GM12878 (cell line): ENCODE measurements around the gene BATF3. TPM values are rescaled to one million over a fixed set of nuclear protein-coding genes. Genes with fewer than 3 reads are reported as not detected.

Experiments
- ATAC-seq: fragments of 200-7000 bp; cut with Tn5 transposase; 3 replicates; pipeline ENCODE4 v1.9.1; 2020; ENCODE audit warnings: mild to moderate bottlenecking, moderate library complexity
- BruUV-seq: library from RNA; stranded (reverse); fragments of 400-500 nt; replicated peaks from 2 replicates; lab custom pipeline; 2021; lab: Mats Ljungman, UMichigan
- CTCF ChIA-PET: fragments of 300-600 bp; sonication (Branson Sonifier 250); formaldehyde crosslinking; extraction: SDS; loops from one replicate; lab custom pipeline; 2021; ENCODE audit warnings: inconsistent platforms; lab: Yijun Ruan, JAX
- POLR2A ChIA-PET: fragments of 350-600 bp; formaldehyde crosslinking; extraction: SDS; loops from one replicate; lab custom pipeline; 2021; ENCODE audit warnings: inconsistent platforms; lab: Charles Lee
- RAD21 ChIA-PET: fragments of 300-600 bp; sonication (Branson Sonifier 250); formaldehyde crosslinking; loops from one replicate; lab custom pipeline; 2023; ENCODE audit warnings: antibody characterized with exemption; ENCODE audit not compliant: unreplicated experiment; lab: Charles Lee
- SMC1A ChIA-PET: fragments of 300-600 bp; sonication (Branson Sonifier 250); formaldehyde crosslinking; loops from one replicate; lab custom pipeline; 2023; ENCODE audit not compliant: unreplicated experiment, uncharacterized antibody; lab: Charles Lee
- DNase-seq: peaks from one replicate; pipeline ENCODE4 v3.0.0-alpha.2; 2011; ENCODE audit warnings: low read depth, low spot score
- FAIRE-seq: peaks from 3 replicates; lab custom pipeline; 2011; peaks lifted over from hg19 to GRCh38; lab: Jason Lieb, UNC
- H2AFZ ChIP-seq: 2 replicates; pipeline ENCODE4 v1.6.0; 2011; ENCODE audit warnings: low read depth, low read length, control low read depth; ENCODE audit not compliant: control insufficient read depth
- H3K27ac ChIP-seq: 2 replicates; pipeline ENCODE4 v1.5.1; 2011; ENCODE audit warnings: control low read depth; ENCODE audit not compliant: control insufficient read depth, insufficient read depth
- H3K27me3 ChIP-seq, 2 experiments: replicated peaks in 1 of 2; 2 replicates each; pipeline versions ENCODE4 v1.6.0 to v1.6.1; 2011; ENCODE audit warnings: low read length in 1 of 2; ENCODE audit not compliant: control insufficient read depth in 2 of 2, insufficient read depth in 2 of 2
- H3K36me3 ChIP-seq, 2 experiments: 2 replicates each; pipeline ENCODE4 v1.5.1; 2011; ENCODE audit warnings: low read length in 1 of 2; ENCODE audit not compliant: control insufficient read depth in 2 of 2, insufficient read depth in 2 of 2
- H3K4me1 ChIP-seq: 2 replicates; pipeline ENCODE4 v1.6.1; 2011; ENCODE audit warnings: mild to moderate bottlenecking, low read length, moderate library complexity, mixed read lengths; ENCODE audit not compliant: control insufficient read depth, insufficient read depth
- H3K4me2 ChIP-seq: 2 replicates; pipeline ENCODE4 v1.6.0; 2011; ENCODE audit warnings: control low read depth; ENCODE audit not compliant: control insufficient read depth, insufficient read depth
- H3K4me3 ChIP-seq: fragments of 200-600 bp; sonication (generic); 2 replicates; pipeline ENCODE4 v1.5.1; 2016
- H3K79me2 ChIP-seq: 2 replicates; pipeline ENCODE4 v1.6.0; 2011; ENCODE audit warnings: low read length; ENCODE audit not compliant: control insufficient read depth, insufficient read depth
- H3K9ac ChIP-seq: 2 replicates; pipeline ENCODE4 v1.8.0; 2011; ENCODE audit warnings: low read length, control low read depth, mixed read lengths; ENCODE audit not compliant: control insufficient read depth, insufficient read depth
- H3K9me3 ChIP-seq: replicated peaks from 3 replicates; pipeline ENCODE4 v1.5.1; 2011; ENCODE audit warnings: mild to moderate bottlenecking, low read length; ENCODE audit not compliant: control insufficient read depth, insufficient read depth
- H4K20me1 ChIP-seq: 2 replicates; pipeline ENCODE4 v1.6.0; 2011; ENCODE audit not compliant: control insufficient read depth, insufficient read depth
- HSF1 ChIP-seq: fragments of 150-350 bp; IDR thresholded peaks from 2 replicates; pipeline ENCODE4 v1.6.1; 2014; ENCODE audit warnings: mild to moderate bottlenecking, low read depth, low read length
- IKZF2 ChIP-seq, 2 experiments: fragments of 450-650 bp; IDR thresholded peaks; 2 replicates each; pipeline ENCODE4 v1.6.1; 2017; ENCODE audit warnings: mild to moderate bottlenecking in 2 of 2, moderate library complexity in 2 of 2
- RUNX3 ChIP-seq: IDR thresholded peaks from 2 replicates; pipeline ENCODE4 v1.6.1; 2012; ENCODE audit warnings: low read length, inconsistent platforms
- SUZ12 ChIP-seq: fragments of 200-600 bp; sonication (generic); IDR thresholded peaks from one replicate; pipeline ENCODE4 v1.6.1; 2018; ENCODE audit warnings: antibody characterized with exemption, mild to moderate bottlenecking; ENCODE audit not compliant: unreplicated experiment
- WGBS: methylation state at CpG from one replicate; pipeline ENCODE4 v1.1.6; 2016; ENCODE audit warnings: low lambda C conversion rate; ENCODE audit not compliant: insufficient replicate concordance, insufficient coverage; ENCODE audit errors: missing lambda C conversion rate; 5-methylcytosine and 5-hydroxymethylcytosine counted together
- in situ Hi-C: fragments of 300-500 bp; cut with MboI; formaldehyde crosslinking; loops from 9 replicates; pipeline ENCODE4 v1.14.3; 2018; ENCODE audit warnings: mixed read lengths
- intact Hi-C: fragments of 100-400 bp; cut with micrococcal nuclease; formaldehyde crosslinking; loops from one replicate; pipeline ENCODE4 v1.14.2; 2022; ENCODE audit not compliant: unreplicated experiment
- polyA plus RNA-seq, 11 experiments: library from polyadenylated mRNA; depleted of rRNA in 4 of 11; unstranded in 6 of 11; stranded (reverse) in 5 of 11; fragments of >200 nt; fragmentation: Nextera tagmentation in 4 of 11; fragmentation: Illumina TruSeq in 1 of 11; extraction: Ambion mirVana in 4 of 11; extraction: Trizol in 1 of 11; gene quantifications; 1 replicate in 1 of 11; 2 replicates in 10 of 11; pipeline versions ENCODE4 v1.2.1 to v1.2.3, GENCODE V29; 2011 to 2016; ENCODE audit warnings: inconsistent platforms in 2 of 11, missing spikeins in 2 of 11, low read depth in 1 of 11
- total RNA-seq, 4 experiments: library from RNA; depleted of rRNA in 3 of 4; stranded (reverse); fragments of >200 nt in 3 of 4; fragmentation: Illumina TruSeq in 1 of 4; extraction: Trizol in 1 of 4; gene quantifications; 2 replicates each; pipeline versions ENCODE4 v1.2.1 to v1.2.3, GENCODE V29; 2013 to 2021

The BATF3 gene
- total and polyA plus RNA-seq, 10 of the 15 experiments (the other 5 are each of a cell fraction or from before 2014, with no cell fraction given): 11.1 to 56.8 (median 30.8) TPM

GRCh38 chr1:212656730-212657129, 42.9 kb downstream of the BATF3 start:
- DNase-seq: no peak
- ChIA-PET POLR2A (no interaction called here), RAD21 (no interaction called here), CTCF (interaction anchor here (0.5 to 1.4 kb wide), 3 partner anchors 8 to 176 kb away, joined by 3 to 4 read pairs (median 3); no protein-coding TSS in a partner anchor), SMC1A (no interaction called here)
- Histone ChIP-seq H3K4me3 (no peak overlapping the region), H3K4me2 (no peak overlapping the region), H3K79me2 (no peaks in the 10 kb centered on the region), H3K27me3 (no peaks in the 10 kb centered on the region), H3K4me1 (peaks cover 10% of the 10 kb centered on the region), H4K20me1 (no peaks in the 10 kb centered on the region), H3K9ac (no peak overlapping the region), H3K27ac (no peak overlapping the region), H2AFZ (no peak overlapping the region), H3K9me3 (no peaks in the 10 kb centered on the region; the same call in 2 of the 3 replicates), H3K36me3 (no peaks in the 10 kb centered on the region)
- 11% methylated on average over 5 of the region's 5 CpGs for WGBS
- ATAC-seq: peak; percentile 68
- intact Hi-C loops (no loop called here), in situ Hi-C loops (no loop called here)
- no TSS peak for BruUV-seq
- FAIRE-seq: peak; percentile 18
- TF ChIP-seq IKZF2 (IDR thresholded peaks at IDR 0.05): no peak
- TF ChIP-seq HSF1: no peak
- TF ChIP-seq RUNX3: peak; percentile 65

DNA sequence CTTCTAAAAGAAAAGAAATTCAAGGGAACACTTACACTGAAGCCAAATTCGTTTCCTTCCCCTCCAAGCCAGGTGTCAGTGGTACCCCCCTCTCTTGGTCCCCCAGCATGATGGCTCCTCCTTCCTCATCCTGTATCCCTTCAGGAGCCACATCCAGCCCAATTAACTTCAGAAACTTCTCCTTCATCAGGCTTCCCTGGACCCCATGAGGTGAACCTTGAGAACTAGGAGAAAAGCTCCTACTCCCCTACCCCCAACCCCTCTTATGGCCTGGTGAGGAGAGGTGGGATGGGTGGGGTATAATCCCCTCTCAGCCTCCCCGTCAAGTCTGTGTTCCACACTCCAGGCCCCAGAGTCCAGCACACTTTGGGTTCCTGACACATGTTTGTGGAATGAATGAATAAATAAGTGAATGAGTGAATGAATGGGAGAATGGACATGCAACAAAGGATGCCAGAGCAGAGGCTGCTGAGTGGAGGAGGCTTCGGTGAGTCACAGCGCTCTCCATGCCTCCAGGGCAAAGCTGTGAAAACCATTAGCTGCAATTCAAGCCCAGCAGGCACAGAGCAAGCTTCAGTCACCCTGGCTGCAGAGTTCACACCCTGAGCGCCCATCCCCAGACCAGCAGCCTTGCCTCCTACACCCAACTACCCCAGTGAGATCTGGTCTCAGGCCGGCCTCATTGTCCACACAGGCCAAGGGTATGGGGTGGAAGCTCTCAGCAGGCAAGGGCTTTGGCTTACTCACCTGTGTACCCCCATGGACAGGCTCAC, 43.8 kb downstream of the BATF3 start:
- in situ Hi-C loops: no loop called here

More for the DNA sequence above, 43.8 kb downstream of the BATF3 start:
- Histone ChIP-seq H2AFZ (no peak overlapping the region), H3K27ac (no peak overlapping the region), H3K79me2 (no peaks in the 10 kb centered on the region), H3K27me3 (no peaks in the 10 kb centered on the region), H3K9me3 (no peaks in the 10 kb centered on the region; the same call in 2 of the 3 replicates), H3K4me1 (peaks cover 10% of the 10 kb centered on the region), H3K9ac (no peak overlapping the region), H3K4me3 (no peak overlapping the region), H4K20me1 (no peaks in the 10 kb centered on the region), H3K4me2 (no peak overlapping the region), H3K36me3 (no peaks in the 10 kb centered on the region)
- ATAC-seq: no peak
- no peak for TF ChIP-seq SUZ12
- BruUV-seq: no TSS peak
- WGBS: 73% methylated on average over 6 of the region's 6 CpGs
- SMC1A ChIA-PET: interaction anchor here (1.3 kb wide), 1 partner anchor 9 kb away, joined by 6 read pairs; no protein-coding TSS in a partner anchor
- FAIRE-seq: no peak
- intact Hi-C loops: no loop called here
- RAD21 ChIA-PET: interaction anchor here (0.9 to 1.1 kb wide), 2 partner anchors 9 to 178 kb away, joined by 3 to 6 read pairs; no protein-coding TSS in a partner anchor
- no peak for DNase-seq
- POLR2A ChIA-PET: no interaction called here
- CTCF ChIA-PET: interaction anchor here (0.5 to 1.4 kb wide), 4 partner anchors 9 to 200 kb away, joined by 3 to 4 read pairs (median 4); no protein-coding TSS in a partner anchor
